NB4 (cell line): Measurements from ENCODE around the gene PCDHGA11.
"Not testable (repeated sequence)": the region's sequence is repeated elsewhere in the genome, so short reads cannot be mapped to it uniquely, and the experiment has no call there.

ENCODE experiments used
- DNase-seq: peaks from one replicate; pipeline ENCODE4 v3.0.0; 2010; ENCODE audit warnings: low read depth
- H3K4me3 ChIP-seq: one replicate; pipeline ENCODE4 v1.5.1; 2011; ENCODE audit warnings: mild to moderate bottlenecking, low read depth, low read length, moderate library complexity
- MAX ChIP-seq: IDR thresholded peaks from 2 replicates; pipeline ENCODE4 v1.6.1; 2011; ENCODE audit warnings: low read depth, low read length
- MYC ChIP-seq: IDR thresholded peaks from 2 replicates; pipeline ENCODE4 v1.6.1; 2011; ENCODE audit warnings: low read depth, low read length
- POLR2A ChIP-seq: IDR thresholded peaks from 2 replicates; pipeline ENCODE4 v1.6.1; 2011; ENCODE audit warnings: mild to moderate bottlenecking; ENCODE audit not compliant: insufficient read length; ENCODE audit errors: extremely low read depth
- TF ChIP-seq, protein P1 (sequence below): IDR thresholded peaks from one replicate; pipeline ENCODE4 v1.5.1; 2012; ENCODE audit warnings: low read depth, low read length

The PCDHGA11 gene

DNA sequence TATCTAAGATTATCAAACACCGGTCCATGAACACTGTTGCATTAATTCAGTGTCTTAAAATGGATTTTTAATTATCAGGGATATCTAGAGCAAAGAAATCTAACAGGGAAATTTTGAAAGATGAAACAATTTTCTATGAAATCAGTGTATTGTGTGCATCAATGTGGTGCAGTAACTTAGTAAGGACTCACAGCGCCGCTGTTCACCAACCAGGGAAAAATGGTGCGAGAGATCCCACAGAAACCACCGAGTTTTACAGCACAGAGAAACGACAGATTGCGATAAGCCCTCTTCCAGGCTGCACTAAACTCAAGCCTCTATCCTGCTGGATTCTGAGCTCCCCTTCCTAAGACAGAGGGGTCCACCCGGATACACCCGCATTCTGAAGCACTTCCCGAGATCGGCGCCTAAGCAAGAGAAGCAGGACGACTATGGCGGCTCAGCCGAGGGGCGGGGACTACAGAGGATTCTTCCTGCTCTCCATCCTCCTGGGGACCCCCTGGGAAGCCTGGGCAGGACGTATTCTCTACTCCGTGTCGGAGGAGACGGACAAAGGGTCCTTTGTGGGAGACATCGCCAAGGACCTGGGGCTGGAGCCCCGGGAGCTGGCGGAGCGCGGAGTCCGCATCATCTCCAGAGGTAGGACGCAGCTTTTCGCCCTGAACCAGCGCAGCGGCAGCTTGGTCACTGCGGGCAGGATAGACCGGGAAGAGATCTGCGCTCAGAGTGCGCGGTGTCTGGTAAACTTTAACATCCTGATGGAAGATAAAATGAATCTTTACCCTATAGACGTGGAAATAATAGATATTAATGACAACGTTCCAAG lies 38.2 kb upstream of the PCDHGA11 start, which contains the start of gene PCDHGA7:
Gene PCDHGA7 (plus strand): TSS at position 274 of the 826 bp plus-strand sequence. CDS start 158 bp downstream, at position 432.
- TF ChIP-seq POLR2A (no peak), MYC (no peak), MAX (no peak)
- TF ChIP-seq, protein P1, sequence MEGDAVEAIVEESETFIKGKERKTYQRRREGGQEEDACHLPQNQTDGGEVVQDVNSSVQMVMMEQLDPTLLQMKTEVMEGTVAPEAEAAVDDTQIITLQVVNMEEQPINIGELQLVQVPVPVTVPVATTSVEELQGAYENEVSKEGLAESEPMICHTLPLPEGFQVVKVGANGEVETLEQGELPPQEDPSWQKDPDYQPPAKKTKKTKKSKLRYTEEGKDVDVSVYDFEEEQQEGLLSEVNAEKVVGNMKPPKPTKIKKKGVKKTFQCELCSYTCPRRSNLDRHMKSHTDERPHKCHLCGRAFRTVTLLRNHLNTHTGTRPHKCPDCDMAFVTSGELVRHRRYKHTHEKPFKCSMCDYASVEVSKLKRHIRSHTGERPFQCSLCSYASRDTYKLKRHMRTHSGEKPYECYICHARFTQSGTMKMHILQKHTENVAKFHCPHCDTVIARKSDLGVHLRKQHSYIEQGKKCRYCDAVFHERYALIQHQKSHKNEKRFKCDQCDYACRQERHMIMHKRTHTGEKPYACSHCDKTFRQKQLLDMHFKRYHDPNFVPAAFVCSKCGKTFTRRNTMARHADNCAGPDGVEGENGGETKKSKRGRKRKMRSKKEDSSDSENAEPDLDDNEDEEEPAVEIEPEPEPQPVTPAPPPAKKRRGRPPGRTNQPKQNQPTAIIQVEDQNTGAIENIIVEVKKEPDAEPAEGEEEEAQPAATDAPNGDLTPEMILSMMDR: peak; percentile 18
- DNase-seq: peak; percentile 28
- H3K4me3 ChIP-seq: no peak within 1 kb of the TSS

DNA sequence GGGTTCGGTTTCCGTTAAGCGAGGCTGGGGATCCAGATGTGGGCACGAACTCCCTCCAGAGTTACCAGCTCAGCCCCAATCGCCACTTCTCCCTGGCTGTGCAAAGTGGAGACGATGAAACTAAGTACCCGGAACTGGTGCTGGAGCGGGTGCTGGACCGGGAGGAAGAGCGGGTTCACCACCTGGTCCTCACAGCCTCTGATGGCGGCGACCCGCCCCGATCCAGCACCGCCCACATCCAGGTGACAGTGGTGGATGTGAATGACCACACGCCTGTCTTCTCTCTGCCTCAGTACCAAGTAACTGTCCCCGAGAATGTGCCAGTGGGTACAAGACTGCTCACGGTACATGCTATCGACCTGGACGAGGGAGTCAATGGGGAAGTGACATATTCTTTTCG lies 37.5 kb upstream of the PCDHGA11 start:
- DNase-seq: no peak
- TF ChIP-seq MAX: no peak
- TF ChIP-seq, protein P1: no peak
- H3K4me3 ChIP-seq: no peak overlapping the region

DNA sequence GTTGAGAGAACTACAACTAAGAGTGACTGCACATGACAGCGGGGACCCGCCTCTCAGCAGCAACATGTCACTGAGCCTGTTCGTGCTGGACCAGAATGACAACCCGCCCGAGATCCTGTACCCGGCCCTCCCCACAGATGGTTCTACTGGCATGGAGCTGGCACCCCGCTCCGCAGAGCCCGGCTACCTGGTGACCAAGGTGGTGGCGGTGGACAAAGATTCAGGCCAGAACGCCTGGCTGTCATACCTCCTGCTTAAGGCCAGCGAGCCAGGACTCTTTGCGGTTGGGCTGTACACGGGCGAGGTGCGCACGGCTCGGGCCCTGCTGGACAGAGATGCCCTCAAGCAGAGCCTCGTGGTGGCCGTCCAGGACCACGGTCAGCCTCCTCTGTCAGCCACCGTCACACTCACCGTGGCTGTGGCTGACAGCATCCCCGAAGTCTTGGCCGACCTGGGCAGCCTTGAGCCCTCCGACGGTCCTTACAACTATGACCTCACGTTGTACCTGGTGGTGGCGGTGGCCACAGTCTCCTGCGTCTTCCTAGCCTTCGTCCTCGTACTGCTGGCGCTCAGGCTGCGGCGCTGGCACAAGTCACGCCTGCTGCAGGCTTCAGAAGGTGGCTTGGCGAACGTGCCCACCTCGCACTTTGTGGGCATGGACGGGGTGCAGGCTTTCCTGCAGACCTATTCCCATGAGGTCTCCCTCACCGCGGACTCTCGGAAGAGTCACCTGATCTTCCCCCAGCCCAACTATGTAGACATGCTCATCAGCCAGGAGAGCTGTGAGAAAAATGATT lies 36.2 kb upstream of the PCDHGA11 start:
- no peak overlapping the region for H3K4me3 ChIP-seq
- no peak for DNase-seq
- TF ChIP-seq MYC (no peak), MAX (no peak), POLR2A (no peak)
- TF ChIP-seq, protein P1: no peak

DNA sequence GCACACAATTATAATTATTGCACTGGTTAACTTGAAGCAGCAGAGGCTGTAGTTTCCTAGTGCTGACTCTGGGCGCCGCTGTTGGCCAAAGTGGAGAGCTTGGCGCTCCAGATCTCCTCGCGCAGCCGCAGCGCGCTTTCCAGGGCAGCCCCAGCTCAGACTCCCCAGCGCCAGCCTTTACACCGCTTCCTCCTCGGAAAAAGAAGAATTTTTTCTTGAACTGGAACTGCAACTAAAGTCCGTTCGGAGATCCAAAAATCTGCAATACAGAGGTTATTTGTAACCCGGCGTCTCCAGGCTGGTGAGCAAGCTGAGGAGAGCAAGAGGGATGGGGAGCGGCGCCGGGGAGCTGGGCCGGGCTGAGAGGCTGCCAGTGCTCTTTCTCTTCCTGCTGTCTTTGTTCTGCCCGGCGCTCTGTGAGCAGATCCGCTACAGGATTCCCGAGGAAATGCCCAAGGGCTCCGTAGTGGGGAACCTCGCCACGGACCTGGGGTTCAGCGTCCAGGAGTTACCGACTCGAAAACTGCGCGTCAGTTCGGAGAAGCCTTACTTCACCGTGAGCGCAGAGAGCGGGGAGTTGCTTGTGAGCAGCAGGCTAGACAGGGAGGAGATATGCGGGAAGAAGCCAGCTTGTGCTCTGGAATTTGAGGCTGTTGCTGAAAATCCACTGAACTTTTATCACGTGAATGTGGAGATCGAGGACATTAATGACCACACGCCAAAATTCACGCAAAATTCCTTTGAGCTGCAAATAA lies 33.1 kb upstream of the PCDHGA11 start, which contains the start of gene PCDHGB4:
Gene PCDHGB4 (plus strand): TSS at position 142 of the 755 bp plus-strand sequence. CDS start 187 bp downstream, at position 329.
- H3K4me3 ChIP-seq, DNase-seq: not testable (repeated sequence)

- TF ChIP-seq, protein P1: no peak
- no peak for TF ChIP-seq MYC
- no peak for TF ChIP-seq MAX
- TF ChIP-seq POLR2A: no peak
- no peak overlapping the region for H3K4me3 ChIP-seq
- DNase-seq: no peak
Measured at GRCh38 chr5:141388661-141389060, 32.2 kb upstream of the PCDHGA11 start.
